Left ventricle myocardium inferior (tissue), 1 donor: Measurements from ENCODE around the gene STX5. TPM values are rescaled to one million over a fixed set of nuclear protein-coding genes. Genes with fewer than 3 reads are reported as not detected.
A peak's percentile ranks its signal among the peaks of the same experiment; 100 is the strongest.

Experiments used
- DNase-seq: peaks from one replicate; pipeline ENCODE4 v3.0.0-alpha.2; 2020
- H3K27ac ChIP-seq: fragments of 200-600 bp; replicated peaks from 2 replicates; pipeline ENCODE4 v1.8.0; 2021
- H3K27me3 ChIP-seq: fragments of 200-600 bp; 2 replicates; pipeline ENCODE4 v1.8.0; 2021; ENCODE audit warnings: low read depth
- H3K36me3 ChIP-seq: fragments of 200-600 bp; 2 replicates; pipeline ENCODE4 v1.8.0; 2021
- H3K4me1 ChIP-seq: fragments of 200-600 bp; 2 replicates; pipeline ENCODE4 v1.8.0; 2021
- H3K4me3 ChIP-seq: fragments of 200-600 bp; 2 replicates; pipeline ENCODE4 v1.8.0; 2021; ENCODE audit warnings: mild to moderate bottlenecking, moderate library complexity
- H3K9me3 ChIP-seq: fragments of 200-600 bp; replicated peaks from 2 replicates; pipeline ENCODE4 v1.8.0; 2021
- CTCF ChIP-seq: fragments of 200-600 bp; IDR thresholded peaks from 2 replicates; pipeline ENCODE4 v1.8.0; 2021; ENCODE audit warnings: antibody characterized with exemption, mild to moderate bottlenecking, borderline replicate concordance
- intact Hi-C: fragments of 100-400 bp; cut with micrococcal nuclease; formaldehyde crosslinking; loops from one replicate; pipeline ENCODE4 v1.11.0; 2022
- total RNA-seq: library from RNA; stranded (reverse); fragmentation: NEBNext Ultra II Directional; extraction: Animal tissue kit (Norgen Biotek cat#: 25700); gene quantifications from one replicate; pipeline ENCODE4 v1.2.1, GENCODE V29; 2021
- donor health status: DM: no; HTN: yes; CAD: no; lungs with severe emphysema.

STX5 gene
- total RNA-seq, 1 donor from 2014 or later, result 16.7 TPM

- H3K27me3 ChIP-seq, result no peaks in the 10 kb centered on the region
- no peak overlapping the region for H3K4me3 ChIP-seq
- DNase-seq, result no peak
- H3K4me1 ChIP-seq, result peaks cover 17% of the 10 kb centered on the region
- no peak for TF ChIP-seq CTCF
- no peaks in the 10 kb centered on the region for H3K9me3 ChIP-seq
- intact Hi-C loops, result no loop called here
- H3K27ac ChIP-seq, result no peak overlapping the region
- peaks cover 95% of the 10 kb centered on the region for H3K36me3 ChIP-seq
These were observed 32.4 kb downstream of the STX5 start for GRCh38 chr11:62799486-62799885.

GRCh38 chr11:62796281-62796680 is 35.6 kb downstream of the STX5 start:
- H3K9me3 ChIP-seq, result no peaks in the 10 kb centered on the region
- H3K4me1 ChIP-seq, result peaks cover 23% of the 10 kb centered on the region
- TF ChIP-seq CTCF, result no peak
- no peak for DNase-seq
- no peaks in the 10 kb centered on the region for H3K27me3 ChIP-seq
- no peak overlapping the region for H3K27ac ChIP-seq
- intact Hi-C loops, result no loop called here
- H3K4me3 ChIP-seq, result no peak overlapping the region
- peaks cover 91% of the 10 kb centered on the region for H3K36me3 ChIP-seq

- Histone ChIP-seq H3K27ac (no peak overlapping the region), H3K36me3 (peaks cover 85% of the 10 kb centered on the region), H3K4me1 (peaks cover 43% of the 10 kb centered on the region), H3K9me3 (no peaks in the 10 kb centered on the region), H3K4me3 (no peak overlapping the region), H3K27me3 (no peaks in the 10 kb centered on the region)
- intact Hi-C loops, result no loop called here
- no peak for TF ChIP-seq CTCF
- DNase-seq, result no peak
These were observed 37.6 kb downstream of the STX5 start for GRCh38 chr11:62794201-62794775.

- DNase-seq, result peak; percentile 45
These were observed 39.7 kb downstream of the STX5 start for GRCh38 chr11:62792202-62792575.

GRCh38 chr11:62791501-62792201 is 40.2 kb downstream of the STX5 start, which contains the start of gene TMEM223:
TMEM223 (minus strand) TSS chr11:62792006; CDS start chr11:62791994, 12 bp downstream.
- H3K9me3 ChIP-seq, result no peaks in the 10 kb centered on the region
- intact Hi-C loops, result no loop called here
- H3K27ac ChIP-seq, result peak within 1 kb of the TSS; percentile 95
- peak; percentile 21 for TF ChIP-seq CTCF
- DNase-seq, result peak; percentile 90
- H3K27me3 ChIP-seq, result no peaks in the 10 kb centered on the region
- peaks cover 66% of the 10 kb centered on the region for H3K36me3 ChIP-seq
- peak within 1 kb of the TSS; percentile 93 for H3K4me3 ChIP-seq
- peaks cover 69% of the 10 kb centered on the region for H3K4me1 ChIP-seq

More at GRCh38 chr11:62792202-62792575, 39.7 kb downstream of the STX5 start:
- Histone ChIP-seq H3K9me3 (no peaks in the 10 kb centered on the region), H3K4me1 (peaks cover 64% of the 10 kb centered on the region), H3K4me3 (peak overlapping the region; percentile 93), H3K36me3 (peaks cover 71% of the 10 kb centered on the region), H3K27me3 (no peaks in the 10 kb centered on the region), H3K27ac (peak overlapping the region; percentile 95)
- intact Hi-C loops, result no loop called here
- TF ChIP-seq CTCF, result peak; percentile 3
